HG03439 (cell line): ENCODE measurements around the gene TRIM69.
"Not testable (repeated sequence)": the region's sequence is repeated elsewhere in the genome, so short reads cannot be mapped to it uniquely, and the experiment has no call there.

ENCODE experiments used
- ATAC-seq: cut with Tn5 transposase; IDR thresholded peaks from one replicate; pipeline ENCODE4 v1.9.1; 2021; ENCODE audit warnings: mild to moderate bottlenecking, moderate library complexity; ENCODE audit not compliant: unreplicated experiment

TRIM69 gene, protein sequence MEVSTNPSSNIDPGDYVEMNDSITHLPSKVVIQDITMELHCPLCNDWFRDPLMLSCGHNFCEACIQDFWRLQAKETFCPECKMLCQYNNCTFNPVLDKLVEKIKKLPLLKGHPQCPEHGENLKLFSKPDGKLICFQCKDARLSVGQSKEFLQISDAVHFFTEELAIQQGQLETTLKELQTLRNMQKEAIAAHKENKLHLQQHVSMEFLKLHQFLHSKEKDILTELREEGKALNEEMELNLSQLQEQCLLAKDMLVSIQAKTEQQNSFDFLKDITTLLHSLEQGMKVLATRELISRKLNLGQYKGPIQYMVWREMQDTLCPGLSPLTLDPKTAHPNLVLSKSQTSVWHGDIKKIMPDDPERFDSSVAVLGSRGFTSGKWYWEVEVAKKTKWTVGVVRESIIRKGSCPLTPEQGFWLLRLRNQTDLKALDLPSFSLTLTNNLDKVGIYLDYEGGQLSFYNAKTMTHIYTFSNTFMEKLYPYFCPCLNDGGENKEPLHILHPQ

DNA sequence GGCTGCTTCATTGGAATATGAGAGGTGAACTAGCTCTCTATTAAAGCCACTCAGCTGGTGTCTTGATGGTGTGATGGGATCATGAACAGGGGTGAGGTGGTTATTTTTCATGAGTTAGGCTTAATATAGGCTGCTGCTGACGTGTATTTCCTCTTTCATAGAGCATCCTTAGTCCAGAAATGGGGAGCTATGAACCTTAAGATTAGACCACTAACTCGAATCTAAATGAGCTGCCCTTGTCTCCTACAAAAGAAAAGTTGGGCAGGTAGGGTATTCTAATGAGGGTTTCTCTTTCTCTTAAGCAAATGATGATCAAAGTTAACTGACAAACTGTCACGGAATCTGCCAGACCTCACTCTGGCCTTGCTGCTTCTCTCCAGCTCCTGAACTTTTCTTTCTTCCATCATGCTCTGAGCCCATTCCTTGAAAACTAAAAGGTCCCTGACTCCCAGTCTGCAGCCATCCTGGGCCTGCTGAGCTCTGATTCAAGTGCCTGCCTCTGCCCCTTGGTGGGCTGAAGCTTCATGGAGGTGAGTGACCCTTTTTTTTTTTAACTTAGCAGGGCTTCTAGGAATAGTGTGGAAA lies at the start of gene TRIM69:
TRIM69 (plus strand) TSS at position 348 of the 585 bp plus-strand sequence; CDS start at position 525, 177 bp downstream.
- ATAC-seq = no peak

DNA sequence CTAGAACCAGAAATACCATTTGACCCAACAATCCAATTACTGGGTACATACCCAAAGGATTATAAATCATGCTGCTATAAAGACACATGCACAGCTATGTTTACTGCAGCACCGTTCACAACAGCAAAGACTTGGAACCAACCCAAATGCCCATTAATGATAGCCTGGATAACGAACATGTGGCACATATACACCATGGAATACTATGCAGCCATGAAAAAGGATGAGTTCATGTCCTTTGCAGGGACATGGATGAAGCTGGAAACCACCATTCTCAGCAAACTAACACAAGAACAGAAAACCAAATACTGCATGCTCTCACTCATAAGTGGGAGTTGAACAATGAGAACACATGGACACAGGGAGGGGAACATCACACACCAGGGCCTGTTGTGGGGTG lies 47.0 kb upstream of the TRIM69 start:
- ATAC-seq = not testable (repeated sequence)

DNA sequence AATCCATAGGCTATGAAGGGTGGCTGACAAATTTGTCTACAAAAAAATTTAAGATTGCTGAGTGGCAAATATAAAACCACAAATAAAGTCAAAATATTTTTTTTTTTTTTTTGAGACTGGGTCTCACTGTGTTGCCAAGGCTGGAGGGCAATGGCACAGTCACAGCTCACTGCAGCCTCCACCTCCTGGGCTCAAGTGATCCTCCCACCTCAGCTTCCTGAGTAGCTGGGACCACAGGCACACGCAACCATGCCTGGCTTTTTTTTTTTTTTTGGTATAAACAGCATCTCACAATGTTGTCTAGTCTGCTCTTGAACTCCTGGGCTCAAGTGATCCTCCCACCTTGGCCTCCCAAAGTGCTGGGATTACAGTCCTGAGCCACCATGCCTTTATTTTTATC lies 46.1 kb upstream of the TRIM69 start:
- ATAC-seq = not testable (repeated sequence)

DNA sequence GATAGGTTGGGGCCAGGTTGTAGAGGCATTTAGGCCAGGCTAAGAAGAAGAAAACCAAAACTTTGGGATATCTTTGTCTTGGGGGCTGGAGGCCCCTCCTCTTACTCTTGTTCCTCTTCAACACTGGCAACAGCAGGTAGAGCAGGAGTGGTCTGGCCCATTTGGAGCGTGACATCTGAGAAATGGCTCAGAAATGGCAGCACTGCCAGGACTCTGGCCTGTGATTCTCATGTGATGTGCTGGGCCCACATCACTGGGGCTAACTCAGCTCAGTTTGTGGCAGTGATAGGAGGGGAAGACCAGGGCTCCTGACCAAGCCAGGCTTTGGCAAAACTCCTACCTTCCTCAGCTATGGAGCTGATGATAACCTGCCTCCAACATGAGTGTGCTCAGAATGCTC lies 43.7 kb upstream of the TRIM69 start:
- ATAC-seq = no peak

DNA sequence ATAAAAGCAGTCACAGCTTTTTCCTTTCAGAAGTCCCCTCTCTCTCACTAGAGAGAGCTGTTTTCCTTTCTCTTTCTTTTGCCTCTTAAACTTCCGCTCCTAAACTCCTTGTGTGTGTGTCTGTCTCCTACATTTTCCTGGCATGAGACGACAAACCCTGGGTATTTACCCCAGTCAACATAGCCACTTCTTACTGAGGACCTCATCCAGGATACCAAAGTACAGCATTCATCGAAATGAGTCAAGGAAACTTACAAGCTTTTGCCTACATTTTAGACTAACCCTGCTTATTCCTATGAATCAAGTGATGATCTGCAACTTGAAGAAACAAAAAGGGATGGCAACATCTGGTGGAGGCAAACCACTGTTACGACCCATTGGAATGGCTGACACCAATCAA lies 41.9 kb upstream of the TRIM69 start:
- ATAC-seq = no peak

DNA sequence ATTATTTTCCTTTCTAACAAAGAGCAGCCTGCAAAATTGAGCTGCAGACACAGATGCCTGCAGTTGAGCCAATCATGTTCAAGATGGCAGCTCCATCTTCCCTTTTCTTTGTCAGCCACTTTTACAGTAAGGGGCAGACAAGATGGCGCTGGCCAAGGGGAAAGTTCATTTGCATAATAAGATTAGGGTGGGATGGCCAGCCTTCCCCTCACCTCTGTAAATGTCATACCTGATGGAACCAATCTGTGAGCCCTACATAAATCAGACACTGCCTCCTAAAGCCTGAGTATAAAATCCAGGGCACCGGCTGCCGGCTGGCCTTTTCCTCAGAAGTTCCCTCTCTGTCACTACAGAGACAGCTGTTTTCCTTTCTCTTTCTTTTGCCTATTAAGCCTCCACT lies 41.0 kb upstream of the TRIM69 start:
- no peak for ATAC-seq

DNA sequence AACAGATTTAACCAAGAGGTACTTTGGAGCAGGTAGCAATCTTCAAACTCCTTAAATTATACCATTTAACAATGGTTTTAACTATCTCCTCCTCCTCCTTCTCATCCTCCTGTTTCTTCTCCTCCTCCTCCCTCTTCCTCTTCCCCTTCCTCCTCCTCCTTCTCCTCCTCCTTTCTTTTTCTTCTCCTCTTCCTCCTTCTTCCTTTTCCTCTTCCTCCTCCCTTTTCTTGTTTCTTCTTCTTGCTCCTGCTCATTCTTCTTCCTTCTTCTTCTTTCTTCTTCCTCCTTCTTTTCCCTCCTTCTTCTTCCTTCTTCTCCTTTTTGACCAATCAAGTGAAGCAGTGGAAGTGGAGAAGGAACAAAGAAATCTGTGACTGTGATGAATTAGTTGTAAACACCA lies 39.3 kb upstream of the TRIM69 start:
- no peak for ATAC-seq

DNA sequence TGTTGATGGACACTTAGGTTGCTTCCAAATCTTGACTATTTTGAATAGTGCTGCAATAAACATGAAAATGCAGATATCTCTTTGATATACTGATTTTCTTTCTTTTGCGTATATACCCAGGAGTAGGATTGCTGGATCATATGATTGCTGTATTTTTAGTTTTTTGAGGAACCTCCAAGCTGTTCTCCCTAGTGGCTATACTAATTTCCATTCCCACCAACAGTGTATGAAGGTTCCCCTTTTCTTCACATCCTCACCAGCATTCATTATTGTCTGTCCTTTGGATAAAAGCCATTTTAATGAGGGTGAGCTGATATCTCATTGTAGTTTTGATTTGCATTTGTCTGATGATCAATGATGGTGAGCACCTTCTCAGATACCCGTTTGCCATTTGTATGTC lies 37.7 kb upstream of the TRIM69 start:
- ATAC-seq = no peak

DNA sequence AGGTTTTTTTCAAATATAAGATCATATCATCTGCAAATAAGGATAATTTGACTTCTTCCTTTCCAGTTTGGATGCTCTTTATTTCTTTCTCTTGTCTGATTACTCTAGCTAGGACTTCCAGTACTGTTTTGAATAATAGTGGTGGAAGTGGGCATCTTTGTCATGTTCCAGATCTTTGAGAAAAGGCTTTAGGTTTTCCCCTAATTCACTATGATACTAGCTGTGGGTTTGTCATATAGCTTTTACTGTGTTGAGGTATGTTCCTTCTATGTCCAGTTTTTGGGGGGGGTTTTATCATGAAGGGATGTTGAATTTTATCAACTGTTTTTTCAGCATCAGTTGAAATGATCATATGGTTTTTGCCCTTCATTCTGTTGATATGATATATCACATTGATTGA lies 35.7 kb upstream of the TRIM69 start:
- not testable (repeated sequence) for ATAC-seq

DNA sequence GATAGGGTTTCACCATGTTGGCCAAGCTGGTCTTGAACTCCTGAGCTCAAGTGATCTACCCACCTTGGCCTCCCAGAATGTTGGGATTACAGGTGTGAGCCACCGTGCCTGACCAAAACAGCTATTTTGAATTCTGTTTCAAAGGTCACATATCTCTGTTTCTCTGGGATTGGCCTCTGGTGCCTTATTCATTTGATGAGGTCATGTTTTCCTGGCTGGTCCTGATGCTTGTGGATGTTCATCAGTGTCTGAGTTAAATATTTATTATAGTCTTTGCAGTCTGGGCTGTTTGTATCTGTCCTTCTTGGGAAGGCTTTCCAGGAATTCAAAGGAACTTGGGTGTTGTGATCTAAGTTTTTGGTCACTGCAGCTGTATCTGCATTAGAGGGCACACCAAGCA lies 30.3 kb upstream of the TRIM69 start:
- ATAC-seq = no peak

DNA sequence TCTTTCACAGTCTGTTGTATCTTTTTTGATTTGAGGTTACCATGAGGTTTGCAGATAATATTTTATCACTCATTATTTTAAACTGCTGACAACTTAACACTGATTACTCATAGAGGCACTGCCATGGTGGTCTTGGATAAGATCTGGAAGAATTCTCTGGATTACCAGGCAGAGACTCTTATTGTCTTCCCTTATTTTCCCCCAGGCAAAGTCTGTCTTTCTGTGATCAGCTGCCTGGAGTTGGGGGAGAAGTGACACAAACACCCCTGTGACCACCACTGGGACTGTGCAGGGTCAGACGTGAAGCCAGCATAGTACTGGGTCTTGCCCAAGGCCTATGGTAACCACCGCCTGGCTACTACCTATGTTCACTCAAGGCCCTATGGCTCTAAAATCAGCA lies 29.9 kb upstream of the TRIM69 start:
- ATAC-seq = no peak

DNA sequence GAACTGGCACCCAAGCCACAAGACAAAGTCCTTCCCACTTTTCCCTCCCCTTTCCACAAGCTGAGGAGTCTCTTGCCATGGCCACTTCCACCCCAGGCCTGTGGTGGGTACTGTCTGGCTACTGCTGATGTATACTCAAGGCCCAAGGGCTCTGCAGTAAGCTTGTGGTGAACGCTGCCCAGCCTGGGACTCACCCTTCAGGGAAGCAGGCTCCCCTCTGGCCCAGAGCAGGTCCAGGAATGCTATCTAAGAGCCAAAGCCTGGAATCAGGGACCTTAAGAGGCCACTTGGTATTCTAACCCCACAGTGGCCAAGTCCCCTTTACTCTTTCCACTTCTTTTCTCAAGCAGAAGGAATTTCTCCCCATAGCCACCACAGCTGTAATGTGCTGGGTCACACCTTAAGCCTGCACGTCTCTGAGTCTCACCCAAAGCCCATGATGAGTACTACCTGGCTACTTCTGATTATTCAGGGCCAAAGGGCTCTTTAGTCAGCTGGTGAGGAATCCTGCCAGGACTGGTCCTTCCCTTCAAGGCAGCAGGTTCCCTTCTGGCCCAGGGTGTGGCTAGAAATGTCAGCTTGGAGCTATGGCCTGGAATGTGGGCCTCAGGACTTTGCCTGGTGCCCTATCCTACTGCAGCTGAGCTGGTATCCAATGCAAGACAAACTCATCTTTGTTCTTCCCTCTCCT lies 29.2 kb upstream of the TRIM69 start:
- no peak for ATAC-seq

DNA sequence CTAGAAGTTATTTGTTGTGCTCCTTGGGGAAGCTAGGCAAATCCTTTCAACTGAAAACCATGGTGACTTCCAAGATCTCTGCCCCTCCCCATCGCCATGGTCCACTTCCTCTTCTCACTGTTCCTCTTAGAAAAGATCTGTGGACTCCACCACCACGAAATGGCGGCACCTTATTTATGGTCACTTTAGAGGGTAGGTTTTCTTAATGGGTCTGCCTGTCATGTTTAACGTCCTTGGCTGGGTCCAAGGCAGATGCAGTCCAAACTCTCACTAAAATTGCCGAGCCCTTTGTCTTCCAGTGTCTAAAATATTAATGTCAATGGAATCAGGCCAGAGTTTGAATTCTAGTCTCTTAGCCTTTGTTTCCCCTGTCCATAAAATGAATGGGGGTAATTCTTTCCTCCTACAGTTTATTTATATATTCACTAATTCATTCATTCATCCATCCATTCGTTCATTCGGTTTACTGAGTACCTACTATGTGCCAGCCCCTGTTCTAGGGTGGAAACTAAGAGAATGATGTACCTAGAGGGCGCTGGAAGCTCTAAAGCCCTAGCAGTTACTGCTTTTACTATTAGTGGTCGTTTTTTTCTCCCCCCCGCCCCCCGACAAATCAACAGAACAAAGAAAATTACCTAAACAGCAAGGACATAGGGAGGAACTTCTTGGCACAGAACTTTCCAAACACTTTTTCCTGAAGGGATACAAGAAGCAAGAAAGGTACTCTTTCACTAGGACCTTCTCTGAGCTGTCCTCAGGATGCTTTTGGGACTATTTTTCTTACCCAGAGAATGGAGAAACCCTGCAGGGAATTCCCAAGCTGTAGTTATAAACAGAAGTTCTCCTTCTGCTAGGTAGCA lies 25.9 kb upstream of the TRIM69 start:
- no peak for ATAC-seq

DNA sequence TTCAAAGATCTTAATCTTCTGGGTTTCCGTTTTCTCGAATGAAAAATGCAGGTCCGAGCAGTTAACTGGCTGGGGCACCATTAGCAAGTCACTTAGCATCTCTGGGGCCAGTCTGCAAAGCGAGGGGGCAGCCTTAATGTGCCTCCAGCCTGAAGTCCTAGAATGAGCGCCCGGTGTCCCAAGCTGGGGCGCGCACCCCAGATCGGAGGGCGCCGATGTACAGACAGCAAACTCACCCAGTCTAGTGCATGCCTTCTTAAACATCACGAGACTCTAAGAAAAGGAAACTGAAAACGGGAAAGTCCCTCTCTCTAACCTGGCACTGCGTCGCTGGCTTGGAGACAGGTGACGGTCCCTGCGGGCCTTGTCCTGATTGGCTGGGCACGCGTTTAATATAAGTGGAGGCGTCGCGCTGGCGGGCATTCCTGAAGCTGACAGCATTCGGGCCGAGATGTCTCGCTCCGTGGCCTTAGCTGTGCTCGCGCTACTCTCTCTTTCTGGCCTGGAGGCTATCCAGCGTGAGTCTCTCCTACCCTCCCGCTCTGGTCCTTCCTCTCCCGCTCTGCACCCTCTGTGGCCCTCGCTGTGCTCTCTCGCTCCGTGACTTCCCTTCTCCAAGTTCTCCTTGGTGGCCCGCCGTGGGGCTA lies 25.1 kb upstream of the TRIM69 start, which contains the start of the genes B2M and PATL2:
B2M (plus strand) TSS at position 422 of the 647 bp plus-strand sequence; CDS start at position 452, 30 bp downstream.
PATL2 (minus strand) TSS at position 228 of the 647 bp plus-strand sequence. CDS start 34,833 bp downstream, outside the sequence.
- ATAC-seq = peak; percentile 79

DNA sequence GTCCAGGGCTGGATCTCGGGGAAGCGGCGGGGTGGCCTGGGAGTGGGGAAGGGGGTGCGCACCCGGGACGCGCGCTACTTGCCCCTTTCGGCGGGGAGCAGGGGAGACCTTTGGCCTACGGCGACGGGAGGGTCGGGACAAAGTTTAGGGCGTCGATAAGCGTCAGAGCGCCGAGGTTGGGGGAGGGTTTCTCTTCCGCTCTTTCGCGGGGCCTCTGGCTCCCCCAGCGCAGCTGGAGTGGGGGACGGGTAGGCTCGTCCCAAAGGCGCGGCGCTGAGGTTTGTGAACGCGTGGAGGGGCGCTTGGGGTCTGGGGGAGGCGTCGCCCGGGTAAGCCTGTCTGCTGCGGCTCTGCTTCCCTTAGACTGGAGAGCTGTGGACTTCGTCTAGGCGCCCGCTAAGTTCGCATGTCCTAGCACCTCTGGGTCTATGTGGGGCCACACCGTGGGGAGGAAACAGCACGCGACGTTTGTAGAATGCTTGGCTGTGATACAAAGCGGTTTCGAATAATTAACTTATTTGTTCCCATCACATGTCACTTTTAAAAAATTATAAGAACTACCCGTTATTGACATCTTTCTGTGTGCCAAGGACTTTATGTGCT lies 24.5 kb upstream of the TRIM69 start:
- ATAC-seq = peak; percentile 17

DNA sequence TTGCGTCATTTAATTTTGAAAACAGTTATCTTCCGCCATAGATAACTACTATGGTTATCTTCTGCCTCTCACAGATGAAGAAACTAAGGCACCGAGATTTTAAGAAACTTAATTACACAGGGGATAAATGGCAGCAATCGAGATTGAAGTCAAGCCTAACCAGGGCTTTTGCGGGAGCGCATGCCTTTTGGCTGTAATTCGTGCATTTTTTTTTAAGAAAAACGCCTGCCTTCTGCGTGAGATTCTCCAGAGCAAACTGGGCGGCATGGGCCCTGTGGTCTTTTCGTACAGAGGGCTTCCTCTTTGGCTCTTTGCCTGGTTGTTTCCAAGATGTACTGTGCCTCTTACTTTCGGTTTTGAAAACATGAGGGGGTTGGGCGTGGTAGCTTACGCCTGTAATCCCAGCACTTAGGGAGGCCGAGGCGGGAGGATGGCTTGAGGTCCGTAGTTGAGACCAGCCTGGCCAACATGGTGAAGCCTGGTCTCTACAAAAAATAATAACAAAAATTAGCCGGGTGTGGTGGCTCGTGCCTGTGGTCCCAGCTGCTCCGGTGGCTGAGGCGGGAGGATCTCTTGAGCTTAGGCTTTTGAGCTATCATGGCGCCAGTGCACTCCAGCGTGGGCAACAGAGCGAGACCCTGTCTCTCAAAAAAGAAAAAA lies 23.9 kb upstream of the TRIM69 start:
- no peak for ATAC-seq

DNA sequence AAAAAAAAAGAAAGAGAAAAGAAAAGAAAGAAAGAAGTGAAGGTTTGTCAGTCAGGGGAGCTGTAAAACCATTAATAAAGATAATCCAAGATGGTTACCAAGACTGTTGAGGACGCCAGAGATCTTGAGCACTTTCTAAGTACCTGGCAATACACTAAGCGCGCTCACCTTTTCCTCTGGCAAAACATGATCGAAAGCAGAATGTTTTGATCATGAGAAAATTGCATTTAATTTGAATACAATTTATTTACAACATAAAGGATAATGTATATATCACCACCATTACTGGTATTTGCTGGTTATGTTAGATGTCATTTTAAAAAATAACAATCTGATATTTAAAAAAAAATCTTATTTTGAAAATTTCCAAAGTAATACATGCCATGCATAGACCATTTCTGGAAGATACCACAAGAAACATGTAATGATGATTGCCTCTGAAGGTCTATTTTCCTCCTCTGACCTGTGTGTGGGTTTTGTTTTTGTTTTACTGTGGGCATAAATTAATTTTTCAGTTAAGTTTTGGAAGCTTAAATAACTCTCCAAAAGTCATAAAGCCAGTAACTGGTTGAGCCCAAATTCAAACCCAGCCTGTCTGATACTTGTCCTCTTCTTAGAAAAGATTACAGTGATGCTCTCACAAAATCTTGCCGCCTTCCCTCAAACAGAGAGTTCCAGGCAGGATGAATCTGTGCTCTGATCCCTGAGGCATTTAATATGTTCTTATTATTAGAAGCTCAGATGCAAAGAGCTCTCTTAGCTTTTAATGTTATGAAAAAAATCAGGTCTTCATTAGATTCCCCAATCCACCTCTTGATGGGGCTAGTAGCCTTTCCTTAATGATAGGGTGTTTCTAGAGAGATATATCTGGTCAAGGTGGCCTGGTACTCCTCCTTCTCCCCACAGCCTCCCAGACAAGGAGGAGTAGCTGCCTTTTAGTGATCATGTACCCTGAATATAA lies 23.0 kb upstream of the TRIM69 start:
- ATAC-seq = no peak
